Upper lobe of right lung (tissue), 1 donor: Measurements from ENCODE around the gene CD2BP2. TPM values are rescaled to one million over a fixed set of nuclear protein-coding genes. Genes with fewer than 3 reads are reported as not detected.
A peak's percentile ranks its signal among the peaks of the same experiment; 100 is the strongest.

Experiments
- ATAC-seq: fragments of 200-7000 bp; cut with Tn5 transposase; one replicate; pipeline ENCODE4 v1.9.1; 2020; ENCODE audit warnings: mild to moderate bottlenecking, moderate library complexity
- DNase-seq: peaks from one replicate; pipeline ENCODE4 v3.0.0-alpha.2; 2020
- H3K27ac ChIP-seq: fragments of 200-600 bp; one replicate; pipeline ENCODE4 v1.8.0; 2022
- H3K27me3 ChIP-seq: fragments of 200-600 bp; one replicate; pipeline ENCODE4 v1.8.0; 2022; ENCODE audit warnings: mild to moderate bottlenecking
- H3K36me3 ChIP-seq: fragments of 200-600 bp; one replicate; pipeline ENCODE4 v1.8.0; 2022
- H3K4me1 ChIP-seq: fragments of 200-600 bp; one replicate; pipeline ENCODE4 v1.8.0; 2022
- H3K4me3 ChIP-seq: fragments of 200-600 bp; one replicate; pipeline ENCODE4 v1.8.0; 2022; ENCODE audit warnings: mild to moderate bottlenecking
- H3K9me3 ChIP-seq: fragments of 200-600 bp; one replicate; pipeline ENCODE4 v1.8.0; 2022
- CTCF ChIP-seq: fragments of 200-600 bp; IDR thresholded peaks from one replicate; pipeline ENCODE4 v1.8.0; 2022; ENCODE audit warnings: antibody characterized with exemption
- intact Hi-C: fragments of 100-400 bp; cut with DNase I; formaldehyde crosslinking; loops from one replicate; pipeline ENCODE4 v1.11.0; 2022
- total RNA-seq: library from RNA; stranded (reverse); fragmentation: NEBNext Ultra II Directional; extraction: Animal tissue kit (Norgen Biotek cat#: 25700); gene quantifications from one replicate; pipeline ENCODE4 v1.2.1, GENCODE V29; 2021
- donor health status: DM: no; HTN: yes; CAD: no; lungs with severe emphysema.

The CD2BP2 gene
- total RNA-seq, 1 donor from 2014 or later, result 51.5 TPM

GRCh38 chr16:30376461-30376902 lies 21.4 kb upstream of the CD2BP2 start:
- Histone ChIP-seq H3K4me1 (peaks cover 17% of the 10 kb centered on the region), H3K27me3 (no peaks in the 10 kb centered on the region), H3K36me3 (no peaks in the 10 kb centered on the region), H3K4me3 (no peak overlapping the region), H3K9me3 (no peaks in the 10 kb centered on the region), H3K27ac (peak overlapping the region; percentile 100)
- intact Hi-C loops, result no loop called here
- TF ChIP-seq CTCF, result no peak
- no peak for ATAC-seq
- no peak for DNase-seq

GRCh38 chr16:30375864-30376263 lies 20.8 kb upstream of the CD2BP2 start:
- TF ChIP-seq CTCF, result no peak
- no peak overlapping the region for H3K27ac ChIP-seq
- no peaks in the 10 kb centered on the region for H3K27me3 ChIP-seq
- H3K36me3 ChIP-seq, result no peaks in the 10 kb centered on the region
- H3K4me3 ChIP-seq, result no peak overlapping the region
- H3K9me3 ChIP-seq, result no peaks in the 10 kb centered on the region
- DNase-seq (no peak), ATAC-seq (no peak)
- peaks cover 22% of the 10 kb centered on the region for H3K4me1 ChIP-seq
- intact Hi-C loops, result no loop called here

GRCh38 chr16:30374538-30374937 lies 19.4 kb upstream of the CD2BP2 start, which contains the start of gene MYL11:
Gene MYL11, plus strand, starts transcription at chr16:30374802. Its CDS starts 56 bp downstream, at chr16:30374858.
- Histone ChIP-seq H3K4me1 (peaks cover 22% of the 10 kb centered on the region), H3K4me3 (no peak within 1 kb of the TSS), H3K36me3 (no peaks in the 10 kb centered on the region), H3K27me3 (no peaks in the 10 kb centered on the region), H3K27ac (no peak within 1 kb of the TSS), H3K9me3 (no peaks in the 10 kb centered on the region)
- intact Hi-C loops, result no loop called here
- ATAC-seq (no peak), DNase-seq (no peak)
- TF ChIP-seq CTCF, result no peak

- no peak for ATAC-seq
- DNase-seq, result peak; percentile 72
Measured at GRCh38 chr16:30372725-30373124, 17.6 kb upstream of the CD2BP2 start.

GRCh38 chr16:30372038-30372712 lies 17.1 kb upstream of the CD2BP2 start:
- ATAC-seq (no peak), DNase-seq (no peak)
- no peak for TF ChIP-seq CTCF
- H3K4me3 ChIP-seq, result no peak overlapping the region
- no peaks in the 10 kb centered on the region for H3K9me3 ChIP-seq
- H3K27ac ChIP-seq, result no peak overlapping the region
- no peaks in the 10 kb centered on the region for H3K36me3 ChIP-seq
- peaks cover 23% of the 10 kb centered on the region for H3K4me1 ChIP-seq
- intact Hi-C loops, result no loop called here
- H3K27me3 ChIP-seq, result no peaks in the 10 kb centered on the region

More at GRCh38 chr16:30372725-30373124, 17.6 kb upstream of the CD2BP2 start:
- Histone ChIP-seq H3K36me3 (no peaks in the 10 kb centered on the region), H3K27ac (no peak overlapping the region), H3K4me1 (peaks cover 20% of the 10 kb centered on the region), H3K9me3 (no peaks in the 10 kb centered on the region), H3K4me3 (no peak overlapping the region), H3K27me3 (no peaks in the 10 kb centered on the region)
- TF ChIP-seq CTCF, result no peak
- intact Hi-C loops, result no loop called here
